Panc1 (cell line): ENCODE results near the gene TMEM117. TPM values are rescaled to one million over a fixed set of nuclear protein-coding genes. Genes with fewer than 3 reads are reported as not detected.

Source experiments
- ATAC-seq: fragments of 200-7000 bp; cut with Tn5 transposase; 2 replicates; pipeline ENCODE4 v1.9.1; 2020; ENCODE audit warnings: mild to moderate bottlenecking, moderate library complexity
- BruUV-seq: library from RNA; stranded (reverse); fragments of 400-500 nt; replicated peaks from 2 replicates; lab custom pipeline; 2021; lab: Mats Ljungman, UMichigan
- CTCF ChIA-PET: fragments of 300-600 bp; sonication (Branson Sonifier 250); formaldehyde crosslinking; loops from one replicate; lab custom pipeline; 2022; ENCODE audit warnings: antibody characterized with exemption; lab: Charles Lee
- POLR2A ChIA-PET: fragments of 300-600 bp; sonication (Branson Sonifier 250); formaldehyde crosslinking; loops from one replicate; lab custom pipeline; 2022; ENCODE audit warnings: antibody characterized with exemption; lab: Charles Lee
- DNase-seq: peaks from one replicate; pipeline ENCODE4 v3.0.0-alpha.2; 2010; ENCODE audit warnings: low read depth, low spot score
- H3K27ac ChIP-seq: 2 replicates; pipeline ENCODE4 v1.5.1; 2011; ENCODE audit warnings: mild to moderate bottlenecking, low read length, inconsistent platforms
- H3K27me3 ChIP-seq: fragments of 200-500 bp; sonication (Bioruptor generic); 2 replicates; pipeline ENCODE4 v1.6.0; 2014; ENCODE audit warnings: low read length, inconsistent platforms; ENCODE audit not compliant: control insufficient read depth, insufficient read depth
- H3K36me3 ChIP-seq: fragments of 200-500 bp; sonication (Bioruptor generic); 2 replicates; pipeline ENCODE4 v1.5.1; 2014; ENCODE audit warnings: inconsistent platforms, mild to moderate bottlenecking, low read length, moderate library complexity; ENCODE audit not compliant: control insufficient read depth, insufficient read depth
- H3K4me1 ChIP-seq: 2 replicates; pipeline ENCODE4 v1.5.1; 2011; ENCODE audit warnings: inconsistent platforms, mild to moderate bottlenecking, low read length, moderate library complexity; ENCODE audit not compliant: control insufficient read depth, insufficient read depth
- H3K4me3 ChIP-seq, 2 experiments: 2 replicates each; pipeline ENCODE4 v1.5.1; 2011 to 2012; ENCODE audit warnings: low read depth in 2 of 2, low read length in 2 of 2, mild to moderate bottlenecking in 2 of 2, inconsistent platforms in 1 of 2, moderate library complexity in 1 of 2
- H3K9me3 ChIP-seq: fragments of 200-500 bp; sonication (Bioruptor generic); 2 replicates; pipeline ENCODE4 v1.5.1; 2014; ENCODE audit warnings: low read depth, mild to moderate bottlenecking, inconsistent platforms, low read length, moderate library complexity; ENCODE audit not compliant: control insufficient read depth, insufficient read depth
- CTCF ChIP-seq: fragments of 450-650 bp; IDR thresholded peaks from 2 replicates; pipeline ENCODE4 v1.5.1; 2017; ENCODE audit warnings: mild to moderate bottlenecking
- POLR2AphosphoS5 ChIP-seq: IDR thresholded peaks from 2 replicates; pipeline ENCODE4 v1.6.1; 2012; ENCODE audit warnings: mild to moderate bottlenecking, low read depth, low read length, moderate library complexity
- REST ChIP-seq, 2 experiments: IDR thresholded peaks; 2 replicates each; pipeline ENCODE4 v1.6.1; 2011 to 2012; ENCODE audit warnings: low read depth in 2 of 2, control low read depth in 1 of 2, low read length in 1 of 2, mild to moderate bottlenecking in 1 of 2, moderate library complexity in 1 of 2; ENCODE audit not compliant: insufficient read depth in 1 of 2
- SIN3A ChIP-seq: IDR thresholded peaks from 2 replicates; pipeline ENCODE4 v1.6.1; 2012; ENCODE audit warnings: low read depth, mild to moderate bottlenecking, low read length, moderate library complexity, borderline replicate concordance; ENCODE audit not compliant: insufficient read depth
- TCF7L2 ChIP-seq: IDR thresholded peaks from 2 replicates; pipeline ENCODE4 v1.6.1; 2011; ENCODE audit warnings: mild to moderate bottlenecking, low read depth, low read length, inconsistent platforms
- in situ Hi-C: cut with HindIII; loops from 2 replicates; pipeline ENCODE4 v1.10.0; 2016; ENCODE audit warnings: low sequenced_read_pairs, low pct_unique_long_range_greater_than_20kb
- intact Hi-C: fragments of 100-400 bp; cut with micrococcal nuclease; formaldehyde crosslinking; loops from one replicate; pipeline ENCODE4 v1.10.0; 2022; ENCODE audit not compliant: unreplicated experiment
- total RNA-seq: library from RNA; stranded (reverse); gene quantifications from one replicate; pipeline ENCODE4 v1.2.1, GENCODE V29; 2021; ENCODE audit not compliant: unreplicated experiment

Gene TMEM117
- total RNA-seq, 1 experiment from 2014 or later = 5.5 TPM

- H3K36me3 ChIP-seq = no peaks in the 10 kb centered on the region
- no peak for ATAC-seq
- H3K4me1 ChIP-seq = no peaks in the 10 kb centered on the region
- H3K27ac ChIP-seq = no peak overlapping the region
- ChIA-PET POLR2A (no interaction called here), CTCF (no interaction called here)
- in situ Hi-C loops = no loop called here
- H3K27me3 ChIP-seq = no peaks in the 10 kb centered on the region
- H3K9me3 ChIP-seq = no peaks in the 10 kb centered on the region
- intact Hi-C loops = no loop called here
- TF ChIP-seq SIN3A (no peak), POLR2AphosphoS5 (no peak), CTCF (no peak), TCF7L2 (no peak), REST (IDR thresholded peaks at IDR 0.05; ENCODE audit: insufficient read depth in 1 of 2, low read depth in 2 of 2, low read length in 1 of 2) (no peak)
- no peak overlapping the region for H3K4me3 ChIP-seq
- no TSS peak for BruUV-seq
- DNase-seq = no peak
These were observed 318.2 kb downstream of the TMEM117 start for GRCh38 chr12:44154128-44154527.

GRCh38 chr12:44155358-44155757, 319.5 kb downstream of the TMEM117 start:
- no peak for DNase-seq
- intact Hi-C loops = no loop called here
- Histone ChIP-seq H3K4me3 (no peak overlapping the region), H3K27me3 (no peaks in the 10 kb centered on the region), H3K27ac (no peak overlapping the region), H3K36me3 (no peaks in the 10 kb centered on the region), H3K9me3 (no peaks in the 10 kb centered on the region), H3K4me1 (no peaks in the 10 kb centered on the region)
- no TSS peak for BruUV-seq
- ChIA-PET POLR2A (no interaction called here), CTCF (no interaction called here)
- TF ChIP-seq REST (IDR thresholded peaks at IDR 0.05; ENCODE audit: insufficient read depth in 1 of 2, low read depth in 2 of 2, low read length in 1 of 2) = no peak
- TF ChIP-seq SIN3A = no peak
- no peak for TF ChIP-seq POLR2AphosphoS5
- TF ChIP-seq CTCF = no peak
- TF ChIP-seq TCF7L2 = no peak
- in situ Hi-C loops = no loop called here
- ATAC-seq = no peak
